Islet of Langerhans (tissue), 1 donor: ENCODE measurements around the gene OR11L1.

ENCODE experiments used
- FAIRE-seq: peaks from one replicate; lab custom pipeline; 2011; peaks lifted over from hg19 to GRCh38; lab: Jason Lieb, UNC

The OR11L1 gene

DNA sequence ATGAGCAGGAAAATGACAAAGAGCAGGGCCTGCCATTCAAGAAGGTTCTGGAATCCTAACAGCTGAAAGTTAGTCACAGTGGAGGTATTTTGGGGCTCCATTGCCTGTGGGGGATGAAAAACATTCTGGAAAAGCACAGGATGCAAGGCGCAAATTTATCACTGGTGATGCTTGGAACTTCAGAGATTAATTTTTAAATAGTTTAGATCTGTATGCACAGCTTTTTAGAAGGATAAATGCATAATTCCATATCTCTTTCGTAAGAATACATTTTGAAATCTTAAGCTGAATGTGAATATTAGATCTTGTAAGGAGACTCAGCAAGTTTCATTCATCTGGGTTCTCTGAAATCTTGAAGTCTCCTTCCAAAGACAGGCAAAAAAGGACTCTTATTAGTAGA, at the start of gene OR11L1:
Gene OR11L1 (minus strand): TSS at position 101 of the 400 bp plus-strand sequence. CDS start 0 bp downstream, at position 101.
- FAIRE-seq, result no peak

- no peak for FAIRE-seq
These were observed 43.2 kb upstream of the OR11L1 start for GRCh38 chr1:247884797-247885413.

DNA sequence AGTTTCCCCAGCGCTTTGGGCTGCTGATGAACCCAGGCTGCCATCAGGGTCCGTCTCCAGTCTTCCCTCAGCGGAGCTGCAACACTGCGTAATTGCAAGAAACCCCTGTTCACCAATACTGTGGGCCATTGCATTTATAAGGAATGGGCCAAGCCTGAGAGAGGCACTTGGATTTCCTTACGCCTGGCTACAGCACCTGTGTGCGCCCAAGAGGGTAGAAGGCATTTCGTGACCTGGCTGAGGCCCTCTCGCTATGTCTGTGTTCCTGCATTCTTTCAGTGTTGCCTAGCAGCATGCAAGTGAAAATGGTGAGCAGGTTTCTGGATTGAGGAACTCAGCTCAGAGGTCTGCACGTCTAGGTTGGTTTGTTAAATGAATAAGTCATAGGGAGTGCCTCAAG, 41.6 kb upstream of the OR11L1 start:
- FAIRE-seq, result no peak

DNA sequence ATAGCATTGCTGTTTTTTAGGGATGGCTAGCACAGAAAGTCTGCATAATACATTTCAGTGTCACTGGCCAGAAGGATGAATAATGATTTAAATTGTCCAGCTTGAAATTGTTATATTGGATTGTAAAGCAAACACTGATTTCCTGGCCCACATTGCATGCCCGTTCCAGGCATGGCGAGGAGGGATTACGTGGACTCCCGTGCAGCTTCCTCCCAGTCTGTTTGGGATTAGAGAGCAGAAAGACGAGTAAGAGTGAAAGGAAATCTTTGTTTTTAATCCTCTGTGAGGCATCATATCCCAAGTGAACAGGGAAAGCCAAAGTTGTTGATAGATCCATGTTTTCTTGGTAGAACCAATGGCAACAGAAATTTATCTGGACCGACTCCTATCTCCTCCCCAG, 23.7 kb upstream of the OR11L1 start:
- FAIRE-seq, result no peak

GRCh38 chr1:247864644-247865043, 22.9 kb upstream of the OR11L1 start:
- no peak for FAIRE-seq

GRCh38 chr1:247862756-247863155, 21.1 kb upstream of the OR11L1 start:
- no peak for FAIRE-seq

GRCh38 chr1:247857985-247858619, 16.4 kb upstream of the OR11L1 start:
- FAIRE-seq, result no peak

- FAIRE-seq, result no peak
These were observed 15.6 kb upstream of the OR11L1 start, which contains the start of gene TRIM58 for GRCh38 chr1:247857069-247857984. Gene TRIM58 (plus strand): TSS chr1:247857187. CDS start chr1:247857247, 60 bp downstream.

DNA sequence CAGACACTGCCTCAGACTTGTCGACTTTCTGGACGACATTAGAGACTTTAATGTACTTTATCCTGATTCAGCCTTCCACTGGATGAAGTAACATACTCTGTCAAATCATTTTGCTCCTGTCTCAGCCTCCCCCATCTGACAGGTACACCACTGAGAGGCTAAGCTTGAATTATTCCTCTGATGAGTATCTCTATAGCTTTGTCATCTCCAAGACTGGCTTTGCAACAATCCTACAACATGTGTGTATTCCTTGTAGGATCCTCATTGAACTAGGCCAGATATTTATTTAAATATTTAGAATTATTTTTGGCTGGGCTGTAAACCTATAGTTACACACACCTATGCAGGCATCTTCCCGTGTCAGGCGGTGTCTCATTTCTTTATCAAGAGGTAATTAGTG, 14.2 kb upstream of the OR11L1 start:
- FAIRE-seq, result no peak

DNA sequence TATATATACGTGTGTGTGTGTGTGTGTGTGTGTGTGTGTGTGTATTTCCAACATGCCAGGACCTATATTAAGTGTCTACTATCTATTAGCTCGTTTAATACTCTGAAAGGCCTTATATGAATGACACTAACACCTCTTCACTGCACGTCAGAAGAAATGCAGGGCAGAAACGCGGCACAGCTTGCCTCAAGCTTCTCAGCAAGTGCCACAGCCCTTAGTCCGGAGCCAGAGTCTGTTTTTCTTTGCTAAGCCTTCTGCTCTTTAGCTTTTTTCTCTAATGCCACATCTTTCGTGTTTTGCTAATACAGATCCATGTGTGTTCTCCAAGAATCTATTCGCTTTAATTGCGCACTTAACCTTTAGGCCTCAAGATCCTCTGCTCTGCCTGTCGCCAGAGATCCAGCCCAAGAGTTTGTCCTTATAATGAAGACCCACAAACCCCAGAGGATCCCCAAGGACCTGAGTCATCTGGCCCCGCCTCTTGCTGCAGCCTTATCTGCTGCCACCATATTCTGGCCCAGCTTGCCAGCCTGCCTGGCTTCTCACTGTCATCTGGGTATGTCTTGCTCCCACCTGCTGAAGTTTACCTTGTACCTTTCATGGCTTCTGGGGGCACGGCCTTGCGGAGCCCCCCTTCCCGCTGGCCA, 13.3 kb upstream of the OR11L1 start:
- FAIRE-seq, result no peak

- FAIRE-seq, result no peak
These were observed 7.9 kb upstream of the OR11L1 start for GRCh38 chr1:247849616-247850015.

DNA sequence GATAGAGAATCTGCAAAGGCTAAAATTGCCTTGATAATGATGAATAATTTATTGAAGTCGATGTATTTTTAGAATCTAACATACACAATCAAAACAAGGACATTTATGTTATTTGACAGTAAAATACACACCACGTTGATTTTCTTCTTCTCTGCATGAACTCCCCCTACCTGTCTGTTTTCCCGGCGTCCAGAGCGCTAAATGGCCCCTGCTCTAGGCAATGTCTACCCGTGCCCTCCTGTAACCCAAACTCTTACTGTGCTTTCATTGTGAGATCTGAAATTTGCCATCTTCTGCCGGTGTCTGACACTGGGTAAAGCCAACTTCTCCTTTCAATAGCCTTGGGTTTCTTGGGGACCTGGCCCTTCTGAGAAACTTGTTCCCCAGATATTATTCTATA, 6.7 kb upstream of the OR11L1 start:
- FAIRE-seq, result no peak

DNA sequence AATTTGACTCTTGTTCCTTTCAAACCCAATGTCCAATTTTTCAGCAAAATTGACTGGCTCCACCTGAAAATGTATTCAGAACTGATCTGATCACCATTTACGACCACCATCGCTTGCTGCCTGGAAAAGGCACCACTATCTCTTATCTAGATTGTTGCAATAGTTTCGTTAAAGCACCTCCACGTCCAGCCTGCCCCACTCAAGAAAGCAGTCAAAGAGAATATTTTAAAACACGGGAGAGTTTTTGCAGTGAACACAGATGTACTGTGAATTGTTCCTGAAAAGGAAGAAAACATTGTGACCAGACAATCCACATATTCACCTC, 4.0 kb upstream of the OR11L1 start:
- no peak for FAIRE-seq

- FAIRE-seq, result no peak
These were observed 3.5 kb upstream of the OR11L1 start for GRCh38 chr1:247845011-247845692.

DNA sequence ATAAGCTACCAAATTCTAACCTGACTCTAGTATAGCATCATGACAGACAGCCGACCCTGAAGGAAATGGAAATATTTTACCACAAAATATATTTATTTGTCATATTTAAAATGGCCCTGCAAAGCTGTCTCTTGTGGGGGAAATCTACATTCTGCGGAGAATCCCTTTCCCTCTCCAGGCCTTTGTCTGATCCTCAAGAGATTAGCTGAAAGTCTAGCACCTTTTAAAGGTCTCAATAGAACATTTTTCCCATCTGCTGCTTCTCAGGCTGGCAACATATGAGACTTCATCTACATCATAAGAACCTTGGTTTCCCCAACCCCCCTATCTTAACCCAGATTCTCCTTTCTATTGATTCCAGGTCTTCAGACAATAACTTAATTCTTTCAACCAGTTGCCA, 1.7 kb upstream of the OR11L1 start:
- FAIRE-seq, result no peak

DNA sequence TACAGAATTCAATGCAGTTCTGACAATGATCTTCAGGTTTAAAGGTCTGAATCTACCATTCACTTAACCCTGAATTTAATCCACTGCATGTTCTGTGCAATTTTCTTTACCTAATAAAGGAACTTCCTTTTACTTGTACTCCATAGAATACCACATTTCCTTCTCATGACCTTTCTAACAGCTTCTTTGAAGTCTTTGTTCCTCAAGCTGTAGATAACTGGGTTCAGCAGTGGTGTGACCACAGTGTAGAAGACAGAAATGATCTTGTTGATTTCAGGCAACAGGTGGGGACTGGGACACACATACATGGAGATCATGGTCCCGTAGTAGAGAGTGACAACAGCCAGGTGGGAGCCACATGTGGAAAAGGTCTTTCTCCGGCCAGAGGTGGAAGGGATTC, 878 bp downstream of the OR11L1 start:
- FAIRE-seq, result no peak

DNA sequence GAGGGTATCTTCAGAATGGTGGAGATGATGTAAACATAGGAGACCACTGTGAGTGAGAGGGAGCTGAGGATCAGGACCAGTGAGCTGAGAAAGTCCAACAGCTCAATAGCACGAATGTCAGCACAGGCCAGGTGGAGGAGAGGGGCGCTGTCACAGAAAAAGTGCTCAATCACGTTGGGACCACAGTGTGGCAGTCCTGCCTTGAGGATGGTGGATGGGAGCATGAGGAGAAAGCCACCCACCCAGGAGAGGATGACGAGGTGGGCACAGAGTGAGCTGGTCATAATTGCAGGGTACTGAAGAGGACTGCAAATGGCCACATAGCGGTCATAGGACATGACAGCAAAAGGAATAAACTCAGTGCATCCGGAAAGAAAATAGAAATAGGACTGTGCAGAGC, 8.1 kb downstream of the OR11L1 start:
- FAIRE-seq, result no peak

DNA sequence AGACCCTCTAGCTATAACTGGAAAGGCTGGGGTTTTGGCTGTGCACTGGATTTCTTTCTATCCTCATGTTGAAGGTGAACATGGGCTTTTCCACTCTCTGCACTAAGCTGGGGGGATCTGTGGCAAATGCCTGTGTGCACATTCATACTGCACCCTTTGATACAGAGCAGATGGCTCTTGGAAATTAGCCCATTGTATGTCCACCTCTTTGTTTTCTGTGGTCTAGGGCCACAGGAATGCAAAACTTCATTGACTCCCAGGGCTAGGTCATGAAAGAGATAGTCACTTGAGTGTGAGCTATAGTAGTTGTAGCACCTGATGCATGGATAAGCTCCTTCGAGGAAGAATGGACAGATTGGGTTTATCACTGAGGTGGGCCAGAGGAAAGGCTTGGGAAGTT, 12.0 kb downstream of the OR11L1 start:
- no peak for FAIRE-seq

DNA sequence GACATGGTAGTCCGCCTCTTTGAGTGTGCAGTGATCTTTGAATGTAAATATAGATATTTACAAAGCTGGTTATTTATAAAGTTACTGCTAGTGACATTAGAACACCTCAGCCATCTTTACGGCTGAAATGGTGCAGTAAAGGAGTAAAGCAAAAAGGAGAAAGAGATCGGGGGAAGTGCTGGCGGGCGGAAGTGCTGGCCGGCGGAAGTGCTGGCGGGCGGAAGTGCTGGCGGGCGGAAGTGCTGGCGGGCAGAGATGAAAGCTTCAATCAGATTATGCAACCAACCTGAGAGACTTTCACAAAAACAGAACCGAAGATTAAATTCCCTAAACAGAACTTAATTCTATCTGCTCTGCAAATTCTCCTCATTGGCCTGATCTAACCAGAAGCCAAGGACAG, 16.3 kb downstream of the OR11L1 start:
- no peak for FAIRE-seq

GRCh38 chr1:247824023-247824422, 17.7 kb downstream of the OR11L1 start, which contains the start of gene OR14A16:
Gene OR14A16 (minus strand): TSS chr1:247824119. CDS start chr1:247815729, 8,390 bp downstream.
- FAIRE-seq, result no peak

DNA sequence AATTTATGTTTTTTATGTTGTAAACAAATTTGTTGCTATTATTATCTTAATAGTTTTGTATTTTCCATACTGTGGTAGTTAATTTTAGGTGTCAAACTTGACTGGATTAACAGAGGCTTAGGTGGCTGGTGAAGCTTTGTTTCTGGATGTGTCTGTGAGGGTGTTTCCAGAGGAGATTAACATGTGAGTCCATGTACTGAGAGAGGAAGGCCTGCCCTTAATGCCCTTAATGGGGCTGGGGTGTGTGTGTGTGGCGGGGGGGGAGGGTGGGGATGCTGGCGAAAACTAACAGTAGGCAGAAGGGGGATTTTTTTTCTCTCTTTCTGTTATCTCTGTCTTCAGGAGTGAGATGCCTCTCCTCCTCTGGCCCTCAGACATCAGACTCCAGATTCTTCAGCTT, 19.6 kb downstream of the OR11L1 start:
- FAIRE-seq, result no peak

- FAIRE-seq, result no peak
These were observed 29.1 kb downstream of the OR11L1 start for GRCh38 chr1:247812637-247813036.
